HCT116 (cell line): ENCODE measurements around the gene DHCR7. TPM values are rescaled to one million over a fixed set of nuclear protein-coding genes. Genes with fewer than 3 reads are reported as not detected.

ENCODE experiments used
- ATAC-seq: fragments of 200-7000 bp; cut with Tn5 transposase; 2 replicates; pipeline ENCODE4 v1.9.1; 2020; ENCODE audit warnings: mild to moderate bottlenecking, moderate library complexity
- BruUV-seq: library from RNA; stranded (reverse); fragments of 400-500 nt; replicated peaks from 2 replicates; lab custom pipeline; 2021; lab: Mats Ljungman, UMichigan
- CTCF ChIA-PET: fragments of 300-600 bp; sonication (Branson Sonifier 250); formaldehyde crosslinking; loops from one replicate; lab custom pipeline; 2021; ENCODE audit warnings: antibody characterized with exemption; lab: Charles Lee
- POLR2A ChIA-PET: fragments of 300-600, 350-600 bp; sonication (Branson Sonifier 250); formaldehyde crosslinking; loops from one replicate; lab custom pipeline; 2021; ENCODE audit warnings: antibody characterized with exemption; lab: Charles Lee
- RAD21 ChIA-PET, 2 experiments: fragments of 300-600 bp; sonication (Branson Sonifier 250); formaldehyde crosslinking; loops; one replicate each; lab custom pipeline; 2023; ENCODE audit warnings: low total read pairs in 2 of 2; ENCODE audit not compliant: uncharacterized antibody in 2 of 2, unreplicated experiment in 2 of 2, low non-redundant PET in 1 of 2; lab: Charles Lee
- DNase-seq: peaks from one replicate; pipeline ENCODE4 v3.0.0-alpha.2; 2010; ENCODE audit warnings: low read depth, low spot score
- H2AFZ ChIP-seq: fragments of 200-600 bp; shearing (Covaris generic), sonication (generic); 2 replicates; pipeline ENCODE4 v1.6.1; 2017; ENCODE audit warnings: low read depth, mixed run types, mixed read lengths, antibody characterized with exemption, low read length; ENCODE audit not compliant: poor library complexity, severe bottlenecking
- H3K27ac ChIP-seq: 2 replicates; pipeline ENCODE4 v1.5.1; 2012; ENCODE audit warnings: low read depth, low read length
- H3K27me3 ChIP-seq: fragments of 200-600 bp; sonication (generic); 2 replicates; pipeline ENCODE4 v1.6.1; 2016; ENCODE audit warnings: mixed run types, low read length, mixed read lengths; ENCODE audit not compliant: insufficient read depth
- H3K36me3 ChIP-seq, 2 experiments: fragments of 200-500 bp in 1 of 2; fragments of 200-600 bp in 1 of 2; sonication (Bioruptor generic) in 1 of 2; sonication (generic) in 1 of 2; 2 replicates each; pipeline versions ENCODE4 v1.5.1 to v1.6.1; 2014 to 2016; ENCODE audit warnings: low read length in 2 of 2, inconsistent platforms in 1 of 2, mixed read lengths in 1 of 2, mixed run types in 1 of 2; ENCODE audit not compliant: insufficient read depth in 2 of 2, control insufficient read depth in 1 of 2
- H3K4me1 ChIP-seq, 2 experiments: fragments of 200-600 bp in 1 of 2; sonication (generic) in 1 of 2; 2 replicates each; pipeline versions ENCODE4 v1.5.1 to v1.6.1; 2012 to 2017; ENCODE audit warnings: low read length in 2 of 2, inconsistent platforms in 1 of 2, mild to moderate bottlenecking in 1 of 2, mixed read lengths in 1 of 2, mixed run types in 1 of 2, moderate library complexity in 1 of 2; ENCODE audit not compliant: insufficient read depth in 2 of 2, control insufficient read depth in 1 of 2
- H3K4me2 ChIP-seq: fragments of 200-600 bp; sonication (generic); 2 replicates; pipeline ENCODE4 v1.6.1; 2017; ENCODE audit warnings: mixed run types, low read length, mixed read lengths
- H3K4me3 ChIP-seq, 2 experiments: fragments of 200-600 bp in 1 of 2; sonication (generic) in 1 of 2; replicated peaks in 1 of 2; 2 replicates each; pipeline ENCODE4 v1.5.1; 2011 to 2016; ENCODE audit warnings: low read length in 2 of 2, control low read depth in 1 of 2, low read depth in 1 of 2, mild to moderate bottlenecking in 1 of 2, mixed read lengths in 1 of 2, mixed run types in 1 of 2
- H3K79me2 ChIP-seq: fragments of 200-600 bp; sonication (generic); 2 replicates; pipeline ENCODE4 v1.6.1; 2017; ENCODE audit warnings: mild to moderate bottlenecking, mixed run types, low read length, moderate library complexity, mixed read lengths; ENCODE audit not compliant: insufficient read depth
- H3K9ac ChIP-seq: fragments of 200-600 bp; sonication (generic); 2 replicates; pipeline ENCODE4 v1.6.1; 2016; ENCODE audit warnings: low read length, mixed read lengths
- H3K9me2 ChIP-seq: fragments of 200-600 bp; sonication (generic), shearing (Covaris generic); 2 replicates; pipeline ENCODE4 v1.6.1; 2017; ENCODE audit warnings: mixed run types, mild to moderate bottlenecking, moderate library complexity; ENCODE audit not compliant: insufficient read depth
- H3K9me3 ChIP-seq, 2 experiments: fragments of 200-500 bp in 1 of 2; fragments of 200-600 bp in 1 of 2; sonication (Bioruptor generic) in 1 of 2; sonication (generic) in 1 of 2; 2 replicates each; pipeline ENCODE4 v1.6.1; 2014 to 2017; ENCODE audit warnings: low read length in 2 of 2, mixed read lengths in 2 of 2, inconsistent platforms in 1 of 2, low read depth in 1 of 2, mild to moderate bottlenecking in 1 of 2, mixed run types in 1 of 2, moderate library complexity in 1 of 2; ENCODE audit not compliant: control insufficient read depth in 1 of 2, insufficient read depth in 1 of 2
- H4K20me1 ChIP-seq: fragments of 200-600 bp; sonication (generic), shearing (Covaris generic); 2 replicates; pipeline ENCODE4 v1.6.1; 2017; ENCODE audit warnings: mixed run types, mild to moderate bottlenecking, moderate library complexity; ENCODE audit not compliant: insufficient read depth
- CTCF ChIP-seq, 3 experiments: fragments of 200-600 bp in 1 of 3; sonication (generic) in 1 of 3; IDR thresholded peaks in 2 of 3; conservative IDR thresholded peaks in 1 of 3; 2 replicates each; pipeline ENCODE4 v1.5.1; 2012 to 2017; ENCODE audit warnings: low read depth in 2 of 3, low read length in 2 of 3, antibody characterized with exemption in 1 of 3, borderline replicate concordance in 1 of 3, control low read depth in 1 of 3, mild to moderate bottlenecking in 1 of 3, mixed read lengths in 1 of 3, mixed run types in 1 of 3, moderate library complexity in 1 of 3; ENCODE audit not compliant: insufficient read depth in 1 of 3
- RAD21 ChIP-seq: IDR thresholded peaks from 2 replicates; pipeline ENCODE4 v1.6.1; 2012; ENCODE audit warnings: low read depth, mild to moderate bottlenecking
- SIN3A ChIP-seq: IDR thresholded peaks from 2 replicates; pipeline ENCODE4 v1.6.1; 2012; ENCODE audit warnings: low read depth
- SP1 ChIP-seq: IDR thresholded peaks from 2 replicates; pipeline ENCODE4 v1.6.1; 2012; ENCODE audit warnings: low read depth
- YY1 ChIP-seq: IDR thresholded peaks from 2 replicates; pipeline ENCODE4 v1.6.1; 2011; ENCODE audit warnings: low read length, low read depth, moderate library complexity, mild to moderate bottlenecking; ENCODE audit not compliant: insufficient replicate concordance; ENCODE audit errors: extremely low read depth
- ZNF274 ChIP-seq: fragments of 200-500 bp; sonication (Bioruptor generic); IDR thresholded peaks from 2 replicates; pipeline ENCODE4 v1.6.1; 2014; ENCODE audit warnings: mild to moderate bottlenecking, low read depth, low read length, inconsistent platforms
- intact Hi-C: fragments of 100-400 bp; cut with micrococcal nuclease; formaldehyde crosslinking; loops from 2 replicates; pipeline ENCODE4 v1.10.0; 2022
- total RNA-seq: library from RNA; stranded (reverse); gene quantifications from one replicate; pipeline ENCODE4 v1.2.1, GENCODE V29; 2021; ENCODE audit not compliant: unreplicated experiment

The DHCR7 gene
- total RNA-seq, 1 experiment from 2014 or later, result 115 TPM

GRCh38 chr11:71421392-71421950, 26.7 kb downstream of the DHCR7 start:
- Histone ChIP-seq H3K4me2 (no peak overlapping the region), H3K9me2 (no peaks in the 10 kb centered on the region), H3K4me3 (no peak overlapping the region), H3K4me1 (peaks cover 0 to 8% of the 10 kb centered on the region in 2 experiments; a peak in 1 of 4 replicates), H3K27me3 (no peaks in the 10 kb centered on the region; the same call in 1 of the 2 replicates), H3K9me3 (no peaks in the 10 kb centered on the region), H3K27ac (no peak overlapping the region), H2AFZ (no peak overlapping the region), H3K79me2 (no peaks in the 10 kb centered on the region), H3K36me3 (no peaks in the 10 kb centered on the region), H3K9ac (no peak overlapping the region), H4K20me1 (no peaks in the 10 kb centered on the region)
- ATAC-seq, result no peak
- intact Hi-C loops, result loop anchor here (2.0 kb wide), 1 partner anchor 607 kb away; no protein-coding TSS in a partner anchor
- no peak for DNase-seq
- POLR2A ChIA-PET, result no interaction called here
- no peak for TF ChIP-seq SP1
- TF ChIP-seq SIN3A, result no peak
- no peak for TF ChIP-seq YY1
- no peak for TF ChIP-seq ZNF274
- TF ChIP-seq RAD21, result no peak
- TF ChIP-seq CTCF (IDR thresholded peaks at IDR 0.05 in 2 of 3, conservative IDR thresholded peaks at IDR 0.05 in 1 of 3; ENCODE audit: borderline replicate concordance in 1 of 3, insufficient read depth in 1 of 3, low read depth in 2 of 3, low read length in 2 of 3), result no peak
- RAD21 ChIA-PET, result interaction anchor here in 1 of 2 experiments (0.6 kb wide), 1 partner anchor 142 kb away, joined by 3 read pairs; no protein-coding TSS in a partner anchor
- no TSS peak for BruUV-seq
- CTCF ChIA-PET, result interaction anchor here (0.6 to 1.1 kb wide), 2 partner anchors 8 to 334 kb away, joined by 3 read pairs; no protein-coding TSS in a partner anchor
